GM18868 (cell line): Measurements from ENCODE around the gene FSTL4.

Source experiments
- ATAC-seq: cut with Tn5 transposase; IDR thresholded peaks from one replicate; pipeline ENCODE4 v1.9.1; 2021; ENCODE audit warnings: mild to moderate bottlenecking, moderate library complexity; ENCODE audit not compliant: unreplicated experiment

FSTL4 gene

GRCh38 chr5:133393776-133394476, 218.4 kb downstream of the FSTL4 start:
- no peak for ATAC-seq

- ATAC-seq: no peak
These were observed 219.9 kb downstream of the FSTL4 start for GRCh38 chr5:133392448-133392847.

- ATAC-seq: no peak
These were observed 220.8 kb downstream of the FSTL4 start for GRCh38 chr5:133391354-133392136.

- no peak for ATAC-seq
These were observed 221.7 kb downstream of the FSTL4 start for GRCh38 chr5:133390416-133391353.

GRCh38 chr5:133389066-133389590, 223.2 kb downstream of the FSTL4 start:
- ATAC-seq: no peak

- ATAC-seq: no peak
These were observed 224.7 kb downstream of the FSTL4 start for GRCh38 chr5:133387621-133388020.

GRCh38 chr5:133387091-133387490, 225.2 kb downstream of the FSTL4 start:
- ATAC-seq: no peak

- ATAC-seq: no peak
These were observed 225.7 kb downstream of the FSTL4 start for GRCh38 chr5:133386662-133387061.

GRCh38 chr5:133385346-133385745, 227.0 kb downstream of the FSTL4 start:
- ATAC-seq: no peak

GRCh38 chr5:133384903-133385302, 227.4 kb downstream of the FSTL4 start:
- no peak for ATAC-seq

- ATAC-seq: no peak
These were observed 228.1 kb downstream of the FSTL4 start for GRCh38 chr5:133384120-133384855.

GRCh38 chr5:133383580-133383939, 228.8 kb downstream of the FSTL4 start:
- no peak for ATAC-seq

GRCh38 chr5:133382661-133383579, 229.4 kb downstream of the FSTL4 start:
- no peak for ATAC-seq

GRCh38 chr5:133381571-133382365, 230.6 kb downstream of the FSTL4 start:
- ATAC-seq: no peak

GRCh38 chr5:133381041-133381440, 231.3 kb downstream of the FSTL4 start:
- ATAC-seq: no peak

GRCh38 chr5:133377736-133378135, 234.6 kb downstream of the FSTL4 start:
- no peak for ATAC-seq

GRCh38 chr5:133376986-133377385, 235.4 kb downstream of the FSTL4 start:
- no peak for ATAC-seq

- ATAC-seq: no peak
These were observed 239.0 kb downstream of the FSTL4 start for GRCh38 chr5:133373121-133373870.
